ENCODE results near the gene TP73. TPM values are rescaled to one million over a fixed set of nuclear protein-coding genes. Genes with fewer than 3 reads are reported as not detected.

The TP73 gene
- total RNA-seq, 1 donor, result not detected

- Histone ChIP-seq H3K9me3 (ENCODE audit: low read depth, low read length) (no peaks in the 10 kb centered on the region), H3K4me3 (ENCODE audit: low read length) (no peak overlapping the region), H3K27me3 (ENCODE audit: insufficient read depth, low read length) (no peaks in the 10 kb centered on the region), H3K4me1 (ENCODE audit: insufficient read depth, low read length) (peaks cover 33% of the 10 kb centered on the region)
These were observed 26.2 kb downstream of the TP73 start for GRCh38 chr1:3678361-3679097.

DNA sequence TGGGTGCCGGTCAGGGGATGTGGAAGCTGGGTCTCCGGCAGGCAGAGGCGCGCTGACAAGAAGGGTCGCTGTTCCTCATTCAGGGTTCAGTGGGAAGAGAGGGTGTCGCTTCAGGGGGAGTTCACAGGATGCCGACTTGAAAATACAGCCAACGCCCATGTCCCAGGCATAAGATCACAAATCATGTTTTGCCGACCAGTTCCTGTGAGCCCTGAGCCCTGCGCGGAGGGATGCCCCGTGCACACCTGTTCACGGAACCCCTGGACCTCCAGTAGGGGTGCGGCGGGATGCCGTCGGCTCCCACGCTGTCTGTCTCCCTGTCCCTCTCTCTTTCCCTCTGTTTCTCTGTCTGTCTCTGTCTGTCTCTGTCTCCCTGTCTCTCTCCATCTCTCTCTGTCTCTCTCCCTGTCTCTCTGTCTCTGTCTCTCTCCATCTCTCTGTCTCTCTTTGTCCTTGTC lies 26.8 kb downstream of the TP73 start:
- no peak overlapping the region for H3K4me3 ChIP-seq (ENCODE audit: low read length)
- no peaks in the 10 kb centered on the region for H3K9me3 ChIP-seq (ENCODE audit: low read depth, low read length)
- H3K27me3 ChIP-seq (ENCODE audit: insufficient read depth, low read length), result no peaks in the 10 kb centered on the region
- peaks cover 33% of the 10 kb centered on the region for H3K4me1 ChIP-seq (ENCODE audit: insufficient read depth, low read length)

GRCh38 chr1:3679799-3680453 lies 27.6 kb downstream of the TP73 start:
- Histone ChIP-seq H3K4me3 (ENCODE audit: low read length) (no peak overlapping the region), H3K9me3 (ENCODE audit: low read depth, low read length) (no peaks in the 10 kb centered on the region), H3K4me1 (ENCODE audit: insufficient read depth, low read length) (peaks cover 33% of the 10 kb centered on the region), H3K27me3 (ENCODE audit: insufficient read depth, low read length) (no peaks in the 10 kb centered on the region)

- Histone ChIP-seq H3K4me1 (ENCODE audit: insufficient read depth, low read length) (peaks cover 33% of the 10 kb centered on the region), H3K4me3 (ENCODE audit: low read length) (no peak overlapping the region), H3K27me3 (ENCODE audit: insufficient read depth, low read length) (no peaks in the 10 kb centered on the region), H3K9me3 (ENCODE audit: low read depth, low read length) (no peaks in the 10 kb centered on the region)
These were observed 28.3 kb downstream of the TP73 start for GRCh38 chr1:3680488-3681230.

- H3K4me3 ChIP-seq (ENCODE audit: low read length), result no peak overlapping the region
These were observed 29.0 kb downstream of the TP73 start for GRCh38 chr1:3681231-3681897.

GRCh38 chr1:3681898-3682806 lies 29.8 kb downstream of the TP73 start:
- Histone ChIP-seq H3K27me3 (ENCODE audit: insufficient read depth, low read length) (no peaks in the 10 kb centered on the region), H3K9me3 (ENCODE audit: low read depth, low read length) (no peaks in the 10 kb centered on the region), H3K4me3 (ENCODE audit: low read length) (no peak overlapping the region), H3K4me1 (ENCODE audit: insufficient read depth, low read length) (peaks cover 24% of the 10 kb centered on the region)

More at GRCh38 chr1:3681231-3681897, 29.0 kb downstream of the TP73 start:
- H3K9me3 ChIP-seq (ENCODE audit: low read depth, low read length), result no peaks in the 10 kb centered on the region
- H3K4me1 ChIP-seq (ENCODE audit: insufficient read depth, low read length), result peaks cover 32% of the 10 kb centered on the region
- H3K27me3 ChIP-seq (ENCODE audit: insufficient read depth, low read length), result no peaks in the 10 kb centered on the region

DNA sequence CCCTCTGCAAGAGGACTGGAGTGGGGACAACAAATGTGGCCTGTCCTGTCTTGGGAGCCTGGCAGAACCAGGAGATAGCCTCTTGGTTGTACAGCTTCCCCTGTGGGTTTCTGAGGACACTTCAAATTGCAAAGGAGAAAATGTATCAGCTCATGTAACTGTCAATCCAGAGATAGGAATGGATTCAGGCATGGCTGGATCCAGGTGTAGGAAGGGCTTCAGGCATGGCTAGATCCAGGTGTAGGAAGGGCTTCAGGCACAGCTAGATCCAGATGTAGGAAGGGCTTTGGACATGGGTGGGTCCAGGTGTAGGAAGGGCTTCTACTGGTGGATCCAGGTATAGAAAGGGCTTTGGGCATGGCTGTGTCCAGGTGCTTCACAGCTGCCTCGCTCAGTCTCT lies 30.9 kb downstream of the TP73 start:
- no peaks in the 10 kb centered on the region for H3K9me3 ChIP-seq (ENCODE audit: low read depth, low read length)

DNA sequence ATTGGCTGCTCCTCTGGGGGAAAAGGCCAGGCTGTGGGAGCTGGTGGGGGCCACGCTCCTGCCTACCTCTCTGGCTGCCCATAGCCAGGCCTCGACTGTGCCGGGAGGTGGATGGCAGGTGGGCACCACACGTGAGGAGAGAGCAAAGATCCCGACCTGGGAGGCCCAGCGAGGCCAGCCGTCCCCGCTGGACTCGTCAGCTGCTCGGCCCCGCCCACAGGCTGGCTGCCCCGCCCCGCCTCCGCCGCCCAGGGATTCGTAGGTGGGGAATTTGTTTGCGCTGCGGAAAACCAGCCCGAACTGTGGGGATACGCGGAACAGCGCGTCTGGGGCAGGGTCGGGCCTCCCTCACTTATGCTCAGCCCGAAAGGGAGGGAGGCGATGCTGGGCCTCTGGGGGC lies 31.7 kb downstream of the TP73 start:
- no peak overlapping the region for H3K4me3 ChIP-seq (ENCODE audit: low read length)
- H3K27me3 ChIP-seq (ENCODE audit: insufficient read depth, low read length), result no peaks in the 10 kb centered on the region
- H3K4me1 ChIP-seq (ENCODE audit: insufficient read depth, low read length), result peaks cover 6% of the 10 kb centered on the region
- no peaks in the 10 kb centered on the region for H3K9me3 ChIP-seq (ENCODE audit: low read depth, low read length)

More for the DNA sequence above, 30.9 kb downstream of the TP73 start:
- peaks cover 14% of the 10 kb centered on the region for H3K4me1 ChIP-seq (ENCODE audit: insufficient read depth, low read length)
- no peak overlapping the region for H3K4me3 ChIP-seq (ENCODE audit: low read length)
- H3K27me3 ChIP-seq (ENCODE audit: insufficient read depth, low read length), result no peaks in the 10 kb centered on the region

- Histone ChIP-seq H3K4me3 (ENCODE audit: low read length) (no peak overlapping the region), H3K4me1 (ENCODE audit: insufficient read depth, low read length) (no peaks in the 10 kb centered on the region), H3K9me3 (ENCODE audit: low read depth, low read length) (no peaks in the 10 kb centered on the region), H3K27me3 (ENCODE audit: insufficient read depth, low read length) (no peaks in the 10 kb centered on the region)
These were observed 32.9 kb downstream of the TP73 start for GRCh38 chr1:3685222-3685621.

DNA sequence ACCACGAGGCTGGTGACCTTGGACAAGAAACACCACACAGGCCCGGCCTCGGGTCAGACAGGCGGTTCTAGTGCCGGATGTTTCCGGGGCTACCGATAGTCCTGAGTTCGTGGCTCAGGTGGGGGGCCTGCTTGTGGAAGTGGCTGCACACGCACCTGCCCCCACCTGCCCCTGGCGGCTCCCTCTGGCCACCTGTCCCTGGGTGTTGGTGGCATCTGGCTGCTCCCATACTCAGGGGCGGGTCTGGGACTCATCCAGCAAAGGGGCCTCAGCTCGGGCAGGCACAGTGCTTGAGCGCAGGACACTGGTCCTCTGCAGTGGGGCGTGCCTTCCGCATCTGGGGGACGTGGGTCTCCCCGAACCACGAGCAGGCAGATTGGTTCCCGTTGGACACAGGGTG lies 33.6 kb downstream of the TP73 start:
- Histone ChIP-seq H3K27me3 (ENCODE audit: insufficient read depth, low read length) (no peaks in the 10 kb centered on the region), H3K4me1 (ENCODE audit: insufficient read depth, low read length) (no peaks in the 10 kb centered on the region), H3K9me3 (ENCODE audit: low read depth, low read length) (no peaks in the 10 kb centered on the region), H3K4me3 (ENCODE audit: low read length) (no peak overlapping the region)

GRCh38 chr1:3687504-3687903 lies 35.2 kb downstream of the TP73 start:
- H3K4me1 ChIP-seq (ENCODE audit: insufficient read depth, low read length), result no peaks in the 10 kb centered on the region
- H3K4me3 ChIP-seq (ENCODE audit: low read length), result no peak overlapping the region
- no peaks in the 10 kb centered on the region for H3K9me3 ChIP-seq (ENCODE audit: low read depth, low read length)
- no peaks in the 10 kb centered on the region for H3K27me3 ChIP-seq (ENCODE audit: insufficient read depth, low read length)

GRCh38 chr1:3688356-3689137 lies 36.2 kb downstream of the TP73 start:
- Histone ChIP-seq H3K27me3 (ENCODE audit: insufficient read depth, low read length) (no peaks in the 10 kb centered on the region), H3K9me3 (ENCODE audit: low read depth, low read length) (no peaks in the 10 kb centered on the region), H3K4me3 (ENCODE audit: low read length) (no peak overlapping the region), H3K4me1 (ENCODE audit: insufficient read depth, low read length) (no peaks in the 10 kb centered on the region)

DNA sequence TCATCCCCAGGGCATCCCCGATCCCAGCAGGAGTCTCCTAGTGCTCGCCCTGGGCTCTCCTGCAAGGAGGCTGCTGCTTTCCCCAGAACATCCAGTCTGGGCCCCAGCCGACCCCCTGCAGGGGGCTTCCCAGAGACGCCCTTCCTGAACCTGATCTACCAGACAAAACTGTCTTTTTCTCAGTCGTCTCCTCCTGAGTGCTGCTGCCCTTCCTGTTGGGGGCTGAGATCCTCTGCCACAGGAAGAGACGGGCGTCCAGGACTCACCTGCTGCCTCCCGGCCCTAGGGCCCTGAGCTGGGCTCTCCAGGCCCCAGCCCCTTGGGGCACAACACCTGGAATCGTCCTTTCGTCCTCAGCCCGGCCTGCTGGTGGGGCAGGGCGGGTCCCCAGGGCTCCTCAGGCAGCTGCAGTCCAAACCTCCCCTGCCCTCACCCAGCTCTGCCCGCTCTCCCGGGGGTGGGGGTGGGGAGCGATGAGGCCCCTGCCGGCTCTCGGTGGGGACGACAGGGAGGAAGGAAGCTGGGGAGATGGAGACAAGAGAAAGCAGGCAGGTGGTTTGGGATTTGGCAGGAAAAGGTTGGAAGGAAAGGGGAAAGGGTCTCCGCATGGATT lies 36.9 kb downstream of the TP73 start:
- no peaks in the 10 kb centered on the region for H3K27me3 ChIP-seq (ENCODE audit: insufficient read depth, low read length)
- H3K9me3 ChIP-seq (ENCODE audit: low read depth, low read length), result no peaks in the 10 kb centered on the region
- no peak overlapping the region for H3K4me3 ChIP-seq (ENCODE audit: low read length)
- H3K4me1 ChIP-seq (ENCODE audit: insufficient read depth, low read length), result no peaks in the 10 kb centered on the region

Measured in mononuclear cell (primary cell).